CD14-positive monocyte (primary cell): Measurements from ENCODE around the gene TRPV5. TPM values are rescaled to one million over a fixed set of nuclear protein-coding genes. Genes with fewer than 3 reads are reported as not detected.

Experiments used
- DNase-seq, 3 donors: peaks; one replicate each; pipeline ENCODE4 v3.0.0-alpha.2; 2011 to 2022
- H2AFZ ChIP-seq: 2 replicates; pipeline ENCODE4 v1.6.0; 2012; ENCODE audit warnings: mild to moderate bottlenecking, low read depth, low read length, inconsistent platforms; ENCODE audit not compliant: insufficient read depth, poor library complexity, severe bottlenecking
- H3K27ac ChIP-seq, 2 donors: 1 replicate in 1 of 2; 2 replicates in 1 of 2; pipeline ENCODE4 v1.5.1; 2012 to 2013; ENCODE audit warnings: low read length in 2 of 2, control low read depth in 1 of 2, inconsistent platforms in 1 of 2, low read depth in 1 of 2, mild to moderate bottlenecking in 1 of 2
- H3K27me3 ChIP-seq, 2 donors: one replicate each; pipeline versions ENCODE4 v1.6.0 to v1.6.1; 2011 to 2013; ENCODE audit warnings: low read length in 2 of 2; ENCODE audit not compliant: control insufficient read depth in 2 of 2, insufficient read depth in 2 of 2
- H3K36me3 ChIP-seq, 2 donors: replicated peaks in 1 of 2; 1 replicate in 1 of 2; 2 replicates in 1 of 2; pipeline versions ENCODE4 v1.5.1 to v1.6.1; 2012 to 2013; ENCODE audit warnings: low read length in 2 of 2, control low read depth in 1 of 2, inconsistent platforms in 1 of 2, mild to moderate bottlenecking in 1 of 2; ENCODE audit not compliant: insufficient read depth in 2 of 2, control insufficient read depth in 1 of 2
- H3K4me1 ChIP-seq, 2 donors: 1 replicate in 1 of 2; 2 replicates in 1 of 2; pipeline versions ENCODE4 v1.5.1 to v1.6.1; 2012 to 2013; ENCODE audit warnings: low read length in 2 of 2, control low read depth in 1 of 2, inconsistent platforms in 1 of 2, mild to moderate bottlenecking in 1 of 2, moderate library complexity in 1 of 2; ENCODE audit not compliant: insufficient read depth in 2 of 2, control insufficient read depth in 1 of 2
- H3K4me2 ChIP-seq: replicated peaks from 2 replicates; pipeline ENCODE3; 2012; ENCODE audit warnings: low read length, moderate library complexity, mild to moderate bottlenecking; ENCODE audit not compliant: poor library complexity, severe bottlenecking; ENCODE audit errors: extremely low read depth
- H3K4me3 ChIP-seq, 3 experiments: fragments of 200-600 bp in 1 of 3; sonication (generic) in 1 of 3; replicated peaks in 1 of 3; 1 replicate in 2 of 3; 2 replicates in 1 of 3; pipeline ENCODE4 v1.5.1; 2011 to 2013; ENCODE audit warnings: low read length in 3 of 3, mild to moderate bottlenecking in 3 of 3, control low read depth in 2 of 3, low read depth in 2 of 3, inconsistent platforms in 1 of 3, moderate library complexity in 1 of 3
- H3K79me2 ChIP-seq: 2 replicates; pipeline ENCODE4 v1.6.0; 2012; ENCODE audit warnings: mild to moderate bottlenecking, control low read depth, inconsistent platforms, low read length, moderate library complexity; ENCODE audit not compliant: insufficient read depth
- H3K9ac ChIP-seq: 2 replicates; pipeline ENCODE4 v1.6.0; 2017; ENCODE audit warnings: low read length, mild to moderate bottlenecking; ENCODE audit not compliant: insufficient read depth, poor library complexity, severe bottlenecking
- H3K9me3 ChIP-seq, 2 donors: replicated peaks in 1 of 2; 1 replicate in 1 of 2; 2 replicates in 1 of 2; pipeline versions ENCODE4 v1.5.1 to v1.6.1; 2012 to 2013; ENCODE audit warnings: low read length in 2 of 2, control low read depth in 1 of 2; ENCODE audit not compliant: control insufficient read depth in 1 of 2, insufficient read depth in 1 of 2
- H4K20me1 ChIP-seq: 2 replicates; pipeline ENCODE4 v1.6.0; 2012; ENCODE audit warnings: mild to moderate bottlenecking, low read length, control low read depth, moderate library complexity; ENCODE audit not compliant: insufficient read depth
- H3K27ac Mint-ChIP-seq, 7 donors: one replicate each; pipeline ENCODE4 v1.8.0; 2020; ENCODE audit warnings: mild to moderate bottlenecking in 7 of 7, mixed read lengths in 7 of 7, moderate library complexity in 6 of 7, inconsistent platforms in 2 of 7
- H3K27me3 Mint-ChIP-seq, 3 donors: one replicate each; pipeline ENCODE4 v1.8.0; 2021 to 2022; ENCODE audit warnings: low read depth in 3 of 3, mild to moderate bottlenecking in 3 of 3, mixed read lengths in 3 of 3, moderate library complexity in 3 of 3, inconsistent platforms in 1 of 3
- H3K36me3 Mint-ChIP-seq, 2 donors: one replicate each; pipeline ENCODE4 v1.8.0; 2020; ENCODE audit warnings: mixed read lengths in 2 of 2, inconsistent platforms in 1 of 2, mild to moderate bottlenecking in 1 of 2
- H3K4me1 Mint-ChIP-seq: one replicate; pipeline ENCODE4 v1.8.0; 2020; ENCODE audit warnings: mild to moderate bottlenecking, mixed read lengths
- H3K4me3 Mint-ChIP-seq, 2 donors: one replicate each; pipeline ENCODE4 v1.8.0; 2020; ENCODE audit warnings: mild to moderate bottlenecking in 2 of 2, mixed read lengths in 2 of 2, moderate library complexity in 1 of 2
- H3K9me3 Mint-ChIP-seq, 7 donors: one replicate each; pipeline ENCODE4 v1.8.0; 2020 to 2022; ENCODE audit warnings: mixed read lengths in 7 of 7, mild to moderate bottlenecking in 6 of 7, moderate library complexity in 6 of 7, inconsistent platforms in 2 of 7
- CTCF ChIP-seq: fragments of 200-600 bp; IDR thresholded peaks from one replicate; pipeline ENCODE4 v1.8.0; 2022; ENCODE audit warnings: antibody characterized with exemption, mild to moderate bottlenecking
- WGBS: methylation state at CpG from one replicate; pipeline ENCODE4 v1.1.5; 2013; ENCODE audit warnings: missing lambda C conversion rate; ENCODE audit not compliant: insufficient coverage; 5-methylcytosine and 5-hydroxymethylcytosine counted together
- intact Hi-C, 2 donors: fragments of 100-400 bp; cut with micrococcal nuclease; formaldehyde crosslinking; loops; one replicate each; pipeline versions ENCODE4 v1.15.0 to v1.15.1; 2023
- polyA plus RNA-seq, 3 donors: library from polyadenylated mRNA; depleted of rRNA in 1 of 3; unstranded in 2 of 3; stranded (reverse) in 1 of 3; fragments of 300-500 nt in 2 of 3; fragments of >200 nt in 1 of 3; fragmentation: Illumina TruSeq in 2 of 3; gene quantifications; 1 replicate in 2 of 3; 2 replicates in 1 of 3; pipeline ENCODE4 v1.2.3, GENCODE V29; 2012 to 2021

The TRPV5 gene
- polyA plus RNA-seq, 3 donors, result not detected

- no peak overlapping the region for H3K4me3 ChIP-seq
- Mint-ChIP-seq H3K4me3 (no peak overlapping the region), H3K36me3 (no peaks in the 10 kb centered on the region), H3K4me1 (no peaks in the 10 kb centered on the region), H3K9me3 (peaks cover 2 to 9% (median 6%) of the 10 kb centered on the region in 7 donors), H3K27ac (peak overlapping the region in 1 of 7 donors; percentile 47), H3K27me3 (peaks cover 3 to 7% (median 5%) of the 10 kb centered on the region in 3 donors)
- no peaks in the 10 kb centered on the region for H3K79me2 ChIP-seq
- no peaks in the 10 kb centered on the region for H4K20me1 ChIP-seq
- no peak for DNase-seq
- no peak for TF ChIP-seq CTCF
- H3K27me3 ChIP-seq, result no peaks in the 10 kb centered on the region
- H3K4me1 ChIP-seq, result no peaks in the 10 kb centered on the region
- no peak overlapping the region for H3K27ac ChIP-seq
- no peak overlapping the region for H3K4me2 ChIP-seq
- H3K9me3 ChIP-seq, result peaks cover 4 to 8% of the 10 kb centered on the region in 2 donors
- no peak overlapping the region for H3K9ac ChIP-seq
- no peak overlapping the region for H2AFZ ChIP-seq
- WGBS, result 94% methylated on average over 15 of the region's 15 CpGs
- H3K36me3 ChIP-seq, result no peaks in the 10 kb centered on the region
- intact Hi-C loops, result no loop called here
These were observed 31.9 kb downstream of the TRPV5 start for GRCh38 chr7:142901426-142902259.

- no peak for TF ChIP-seq CTCF
- DNase-seq, result no peak
- no peak overlapping the region for H3K4me2 ChIP-seq
- no peak overlapping the region for H3K9ac ChIP-seq
- Mint-ChIP-seq H3K4me3 (peak overlapping the region in 1 of 2 donors; percentile 6), H3K36me3 (no peaks in the 10 kb centered on the region), H3K9me3 (peaks cover 0 to 6% (median 4%) of the 10 kb centered on the region in 7 donors), H3K27me3 (peaks cover 3 to 7% (median 5%) of the 10 kb centered on the region in 3 donors), H3K4me1 (no peaks in the 10 kb centered on the region), H3K27ac (peak overlapping the region in 2 of 7 donors; percentile 5 to 27)
- H2AFZ ChIP-seq, result no peak overlapping the region
- no peak overlapping the region for H3K4me3 ChIP-seq
- no peaks in the 10 kb centered on the region for H3K36me3 ChIP-seq
- no peaks in the 10 kb centered on the region for H3K4me1 ChIP-seq
- H3K9me3 ChIP-seq, result peaks cover 3 to 6% of the 10 kb centered on the region in 2 donors
- 0% methylated on average over 2 of the region's 3 CpGs for WGBS
- no peak overlapping the region for H3K27ac ChIP-seq
- intact Hi-C loops, result no loop called here
- H4K20me1 ChIP-seq, result no peaks in the 10 kb centered on the region
- H3K27me3 ChIP-seq, result no peaks in the 10 kb centered on the region
- no peaks in the 10 kb centered on the region for H3K79me2 ChIP-seq
These were observed 33.9 kb downstream of the TRPV5 start for GRCh38 chr7:142899661-142900060.
